WTC11 (cell line): ENCODE measurements around the gene MGAT4C.

Source experiments
- CBFB ChIP-seq: sonication (generic); formaldehyde crosslinking; IDR thresholded peaks from 2 replicates; pipeline ENCODE4 v1.8.1; 2022; ENCODE audit warnings: mild to moderate bottlenecking, low read depth, missing genetic modification reagents
- CREM ChIP-seq: sonication (generic); formaldehyde crosslinking; IDR thresholded peaks from 2 replicates; pipeline ENCODE4 v1.8.1; 2022; ENCODE audit warnings: mild to moderate bottlenecking, missing genetic modification reagents, moderate library complexity
- CTCF ChIP-seq: fragments of 200-600 bp; IDR thresholded peaks from 2 replicates; pipeline ENCODE4 v1.8.0; 2022; ENCODE audit warnings: antibody characterized with exemption
- EMX1 ChIP-seq: fragments of 250-450 bp; sonication (Bioruptor Pico); IDR thresholded peaks from 2 replicates; pipeline ENCODE4 v1.8.0; 2021; ENCODE audit warnings: mild to moderate bottlenecking
- FOXK1 ChIP-seq: sonication (generic); formaldehyde crosslinking; IDR thresholded peaks from 2 replicates; pipeline ENCODE4 v1.8.0; 2022; ENCODE audit warnings: mild to moderate bottlenecking, moderate library complexity, missing genetic modification reagents
- MAX ChIP-seq: sonication (generic); formaldehyde crosslinking; IDR thresholded peaks from 2 replicates; pipeline ENCODE4 v1.8.0; 2022; ENCODE audit warnings: mild to moderate bottlenecking, missing genetic modification reagents
- MXD4 ChIP-seq: fragments of 250-450 bp; sonication (Bioruptor Pico); IDR thresholded peaks from 2 replicates; pipeline ENCODE4 v1.8.0; 2021; ENCODE audit warnings: mild to moderate bottlenecking, moderate library complexity, borderline replicate concordance
- NR2C2 ChIP-seq: sonication (generic); formaldehyde crosslinking; IDR thresholded peaks from 2 replicates; pipeline ENCODE4 v1.8.0; 2022; ENCODE audit warnings: mild to moderate bottlenecking, missing genetic modification reagents
- PRDM15 ChIP-seq: sonication (generic); formaldehyde crosslinking; IDR thresholded peaks from 2 replicates; pipeline ENCODE4 v1.8.0; 2022; ENCODE audit warnings: missing genetic modification reagents
- ZNF532 ChIP-seq: fragments of 250-450 bp; sonication (Bioruptor Pico); IDR thresholded peaks from 2 replicates; pipeline ENCODE4 v1.9.0; 2021; ENCODE audit warnings: mild to moderate bottlenecking, borderline replicate concordance
- ZSCAN18 ChIP-seq: fragments of 250-450 bp; sonication (Bioruptor Pico); IDR thresholded peaks from 2 replicates; pipeline ENCODE4 v2.1.2; 2022; ENCODE audit warnings: mild to moderate bottlenecking, moderate library complexity
- TF ChIP-seq, protein P1 (sequence below): sonication (generic); formaldehyde crosslinking; conservative IDR thresholded peaks from 2 replicates; pipeline ENCODE4 v1.8.1; 2022; ENCODE audit warnings: mild to moderate bottlenecking, missing genetic modification reagents
- TF ChIP-seq, protein P2 (sequence below): fragments of 250-450 bp; sonication (Bioruptor Pico); IDR thresholded peaks from 2 replicates; pipeline ENCODE4 v1.9.0; 2021; ENCODE audit warnings: mild to moderate bottlenecking
- TF ChIP-seq, protein P3 (sequence below): sonication (generic); formaldehyde crosslinking; IDR thresholded peaks from 2 replicates; pipeline ENCODE4 v1.8.0; 2022; ENCODE audit warnings: mild to moderate bottlenecking, missing genetic modification reagents

DNA sequence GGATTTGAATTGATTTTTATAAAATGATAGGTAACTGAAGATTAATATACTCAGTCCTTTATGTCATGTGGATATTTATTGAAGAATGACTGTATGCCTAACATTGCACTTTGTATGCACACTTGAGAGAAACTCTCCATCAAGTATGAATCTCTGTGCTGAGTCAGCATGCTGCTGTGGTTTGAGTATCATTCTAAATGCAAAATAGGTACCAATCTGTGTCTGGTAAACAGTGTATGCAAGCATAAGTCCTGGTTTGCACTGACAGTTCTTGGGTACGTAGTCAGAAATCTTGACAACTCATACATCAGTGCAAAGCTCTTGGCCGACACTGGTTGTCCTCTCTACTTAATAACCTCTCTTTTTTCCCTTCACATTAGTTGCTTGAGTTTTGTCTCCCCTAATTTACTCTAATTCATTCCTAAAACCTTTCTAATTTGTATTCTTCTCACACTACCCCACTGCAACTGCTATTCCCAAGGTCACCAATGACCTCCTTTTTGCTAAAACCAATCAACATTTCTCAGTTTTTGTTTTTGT lies 21.8 kb downstream of the MGAT4C start:
- TF ChIP-seq, protein P1, sequence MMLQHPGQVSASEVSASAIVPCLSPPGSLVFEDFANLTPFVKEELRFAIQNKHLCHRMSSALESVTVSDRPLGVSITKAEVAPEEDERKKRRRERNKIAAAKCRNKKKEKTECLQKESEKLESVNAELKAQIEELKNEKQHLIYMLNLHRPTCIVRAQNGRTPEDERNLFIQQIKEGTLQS (CRISPR knock-in tag) = no peak
- TF ChIP-seq CREM (CRISPR knock-in tag) = no peak
- TF ChIP-seq CTCF = no peak
- TF ChIP-seq NR2C2 = no peak
- TF ChIP-seq ZNF532 (CRISPR knock-in tag) = no peak
- no peak for TF ChIP-seq PRDM15 (CRISPR knock-in tag)
- TF ChIP-seq CBFB = no peak
- TF ChIP-seq MAX (CRISPR knock-in tag) = no peak
- TF ChIP-seq MXD4 = no peak
- TF ChIP-seq, protein P2, sequence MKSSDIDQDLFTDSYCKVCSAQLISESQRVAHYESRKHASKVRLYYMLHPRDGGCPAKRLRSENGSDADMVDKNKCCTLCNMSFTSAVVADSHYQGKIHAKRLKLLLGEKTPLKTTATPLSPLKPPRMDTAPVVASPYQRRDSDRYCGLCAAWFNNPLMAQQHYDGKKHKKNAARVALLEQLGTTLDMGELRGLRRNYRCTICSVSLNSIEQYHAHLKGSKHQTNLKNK (CRISPR knock-in tag) = no peak
- no peak for TF ChIP-seq ZSCAN18 (CRISPR knock-in tag)
- TF ChIP-seq EMX1 (CRISPR knock-in tag) = no peak
- TF ChIP-seq, protein P3, sequence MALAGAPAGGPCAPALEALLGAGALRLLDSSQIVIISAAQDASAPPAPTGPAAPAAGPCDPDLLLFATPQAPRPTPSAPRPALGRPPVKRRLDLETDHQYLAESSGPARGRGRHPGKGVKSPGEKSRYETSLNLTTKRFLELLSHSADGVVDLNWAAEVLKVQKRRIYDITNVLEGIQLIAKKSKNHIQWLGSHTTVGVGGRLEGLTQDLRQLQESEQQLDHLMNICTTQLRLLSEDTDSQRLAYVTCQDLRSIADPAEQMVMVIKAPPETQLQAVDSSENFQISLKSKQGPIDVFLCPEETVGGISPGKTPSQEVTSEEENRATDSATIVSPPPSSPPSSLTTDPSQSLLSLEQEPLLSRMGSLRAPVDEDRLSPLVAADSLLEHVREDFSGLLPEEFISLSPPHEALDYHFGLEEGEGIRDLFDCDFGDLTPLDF (CRISPR knock-in tag) = no peak
- no peak for TF ChIP-seq FOXK1
